Measurements from ENCODE around the gene SLC3A2.

DNA sequence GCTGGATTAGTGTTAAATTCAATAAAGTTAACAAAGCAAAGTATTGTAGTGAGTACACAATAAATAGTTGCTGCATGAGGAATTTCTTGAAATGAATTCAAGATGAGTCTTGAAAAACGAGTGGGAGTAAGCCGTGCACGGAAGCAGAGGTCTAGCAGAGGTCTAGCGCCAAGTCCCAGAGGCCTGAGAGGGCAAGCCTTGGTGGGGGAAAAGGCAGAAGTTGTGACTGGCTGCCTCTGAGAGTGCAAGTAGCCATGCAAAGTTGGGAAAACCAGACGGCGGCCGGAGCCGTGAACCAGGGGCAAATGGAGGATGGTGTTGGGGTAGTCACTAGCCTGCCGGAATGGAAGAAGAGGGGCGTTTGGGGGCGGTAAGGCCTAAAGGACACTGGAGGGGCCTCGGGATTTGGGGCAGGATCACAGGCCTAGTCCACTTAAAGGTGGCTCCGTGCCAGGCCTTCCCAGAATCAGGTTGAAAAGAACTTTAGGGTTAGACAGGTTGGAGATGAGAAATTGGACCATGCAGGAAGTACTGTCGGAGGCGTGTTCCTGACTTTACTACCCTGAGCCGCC is 379 bp upstream of the SLC3A2 start:
- TF ChIP-seq CTCF (conservative IDR thresholded peaks at IDR 0.05; ENCODE audit: low read length) (no peak), EZH2phosphoT487 (IDR thresholded peaks at IDR 0.05; ENCODE audit: borderline replicate concordance, low read depth, low read length) (no peak)
